Neural cell (in vitro differentiated cells): ENCODE data around the gene NPM1. TPM values are rescaled to one million over a fixed set of nuclear protein-coding genes. Genes with fewer than 3 reads are reported as not detected.

Experiments
- H2AFZ ChIP-seq: fragments of 200-600, 300-800 bp; sonication (generic), shearing (Covaris generic); 2 replicates; pipeline ENCODE4 v1.6.0; 2014; ENCODE audit warnings: low read depth, mild to moderate bottlenecking, antibody characterized with exemption, low read length, moderate library complexity
- H3F3A ChIP-seq: fragments of 200-600 bp; shearing (Covaris generic); 2 replicates; pipeline ENCODE4 v1.6.1; 2016; ENCODE audit warnings: mild to moderate bottlenecking, moderate library complexity, mixed read lengths, antibody characterized with exemption, low read length; ENCODE audit not compliant: insufficient read depth, poor library complexity, severe bottlenecking
- H3K27ac ChIP-seq: fragments of 200-600, 300-800 bp; sonication (generic), shearing (Covaris generic); 2 replicates; pipeline ENCODE4 v1.5.1; 2014; ENCODE audit warnings: mild to moderate bottlenecking, low read length, moderate library complexity
- H3K27me3 ChIP-seq: fragments of 300-800, 200-600 bp; sonication (generic), shearing (Covaris generic); 2 replicates; pipeline ENCODE4 v1.6.0; 2014; ENCODE audit warnings: mild to moderate bottlenecking, low read depth, low read length, moderate library complexity; ENCODE audit not compliant: insufficient read depth
- H3K36me3 ChIP-seq: fragments of 300-800, 200-600 bp; sonication (generic), shearing (Covaris generic); 2 replicates; pipeline ENCODE4 v1.5.1; 2014; ENCODE audit warnings: mild to moderate bottlenecking, antibody characterized with exemption, low read length, moderate library complexity; ENCODE audit not compliant: insufficient read depth
- H3K4me2 ChIP-seq: fragments of 300-800, 200-600 bp; sonication (generic), shearing (Covaris generic); 2 replicates; pipeline ENCODE4 v1.6.0; 2014; ENCODE audit warnings: mild to moderate bottlenecking, low read length
- H3K4me3 ChIP-seq: fragments of 300-800, 200-600 bp; sonication (generic), shearing (Covaris generic); 2 replicates; pipeline ENCODE4 v1.5.1; 2014; ENCODE audit warnings: mild to moderate bottlenecking, low read length, moderate library complexity
- H3K79me2 ChIP-seq: fragments of 200-600 bp; shearing (Covaris generic); replicated peaks from 2 replicates; pipeline ENCODE4 v1.6.0; 2014; ENCODE audit warnings: mild to moderate bottlenecking, low read length, moderate library complexity; ENCODE audit not compliant: insufficient read depth
- H3K9ac ChIP-seq: fragments of 300-800, 200-600 bp; sonication (generic), shearing (Covaris generic); 2 replicates; pipeline ENCODE4 v1.6.1; 2016; ENCODE audit warnings: mild to moderate bottlenecking, low read length, mixed read lengths
- H3K9me2 ChIP-seq: fragments of 200-600 bp; shearing (Covaris generic); 2 replicates; pipeline ENCODE4 v1.6.1; 2016; ENCODE audit warnings: mild to moderate bottlenecking, low read length, mixed read lengths; ENCODE audit not compliant: insufficient read depth
- H3K9me3 ChIP-seq: fragments of 200-600, 300-800 bp; sonication (generic), shearing (Covaris generic); 2 replicates; pipeline ENCODE4 v1.6.1; 2016; ENCODE audit warnings: mild to moderate bottlenecking, mixed run types, low read length, moderate library complexity, mixed read lengths
- H4K20me1 ChIP-seq: fragments of 200-600 bp; shearing (Covaris generic); 2 replicates; pipeline ENCODE4 v1.6.1; 2016; ENCODE audit warnings: mild to moderate bottlenecking, mixed run types; ENCODE audit not compliant: insufficient read depth
- CTCF ChIP-seq: fragments of 450-650 bp; IDR thresholded peaks from 2 replicates; pipeline ENCODE4 v1.5.1; 2014; ENCODE audit warnings: antibody characterized with exemption, mild to moderate bottlenecking, moderate library complexity; ENCODE audit not compliant: poor library complexity, severe bottlenecking
- EP300 ChIP-seq: fragments of 450-650 bp; conservative IDR thresholded peaks from 2 replicates; pipeline ENCODE4 v1.6.1; 2014; ENCODE audit warnings: antibody characterized with exemption, mild to moderate bottlenecking, moderate library complexity; ENCODE audit not compliant: poor library complexity, severe bottlenecking
- EZH2 ChIP-seq: fragments of 200-600, 300-800 bp; shearing (Covaris generic), sonication (generic); IDR thresholded peaks from 2 replicates; pipeline ENCODE4 v1.6.1; 2014; ENCODE audit warnings: antibody characterized with exemption, low read length, borderline replicate concordance, mild to moderate bottlenecking; ENCODE audit not compliant: insufficient read depth, poor library complexity, severe bottlenecking
- MXI1 ChIP-seq: fragments of 450-650 bp; conservative IDR thresholded peaks from 2 replicates; pipeline ENCODE4 v1.6.1; 2014; ENCODE audit warnings: antibody characterized with exemption, mild to moderate bottlenecking; ENCODE audit not compliant: poor library complexity, severe bottlenecking
- POLR2AphosphoS5 ChIP-seq: IDR thresholded peaks from 2 replicates; pipeline ENCODE4 v1.6.1; 2012
- RAD21 ChIP-seq: fragments of 450-650 bp; conservative IDR thresholded peaks from 2 replicates; pipeline ENCODE4 v1.6.1; 2014; ENCODE audit warnings: antibody characterized with exemption, mild to moderate bottlenecking, moderate library complexity
- REST ChIP-seq: IDR thresholded peaks from 2 replicates; pipeline ENCODE4 v1.6.1; 2012; ENCODE audit warnings: borderline replicate concordance
- SMC3 ChIP-seq: fragments of 450-650 bp; conservative IDR thresholded peaks from 2 replicates; pipeline ENCODE4 v1.6.1; 2014; ENCODE audit warnings: antibody characterized with exemption, mild to moderate bottlenecking, moderate library complexity; ENCODE audit not compliant: poor library complexity
- TAF1 ChIP-seq: IDR thresholded peaks from 2 replicates; pipeline ENCODE4 v1.6.1; 2012; ENCODE audit warnings: low read depth
- polyA plus RNA-seq: library from polyadenylated mRNA; depleted of rRNA; stranded (reverse); fragments of >200 nt; gene quantifications from 2 replicates; pipeline ENCODE4 v1.2.3, GENCODE V29; 2014

Gene NPM1
- polyA plus RNA-seq, 1 donor from 2014 or later, result 1,141 TPM

GRCh38 chr5:171429543-171429910 lies 41.9 kb downstream of the NPM1 start:
- Histone ChIP-seq H3K27ac (no peak overlapping the region), H4K20me1 (no peaks in the 10 kb centered on the region), H2AFZ (no peak overlapping the region), H3K9me3 (no peaks in the 10 kb centered on the region), H3K27me3 (no peaks in the 10 kb centered on the region), H3K36me3 (no peaks in the 10 kb centered on the region), H3K9ac (no peak overlapping the region), H3F3A (no peaks in the 10 kb centered on the region), H3K4me2 (no peak overlapping the region), H3K4me3 (no peak overlapping the region), H3K79me2 (no peaks in the 10 kb centered on the region), H3K9me2 (no peaks in the 10 kb centered on the region)
- TF ChIP-seq TAF1, result no peak
- TF ChIP-seq MXI1, result no peak

DNA sequence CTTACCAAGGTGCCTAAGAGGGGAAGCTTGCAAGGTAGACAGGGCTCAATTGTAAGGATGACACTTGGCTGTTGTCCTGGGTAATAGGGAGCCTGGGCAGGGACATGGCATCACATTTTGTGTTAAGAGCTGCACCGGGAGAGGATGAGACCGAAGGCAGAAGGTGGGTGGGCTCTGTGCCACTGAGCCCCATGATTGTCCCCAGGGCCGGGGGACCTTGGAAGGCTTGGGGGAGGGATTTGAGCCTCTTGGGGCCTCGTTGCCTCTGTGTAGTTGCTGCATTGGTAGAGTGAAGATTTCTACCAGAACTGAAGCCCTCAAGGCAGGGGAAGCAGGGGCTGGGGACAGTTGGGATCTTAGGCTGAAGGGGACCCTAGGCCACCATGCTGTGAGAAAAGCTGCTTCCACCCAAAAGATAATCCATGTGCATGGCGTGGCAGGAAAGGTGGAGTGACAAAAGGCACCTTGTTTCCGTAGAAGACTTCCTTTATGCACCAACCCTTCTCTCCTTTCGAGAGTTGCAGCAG lies 43.7 kb downstream of the NPM1 start:
- H3K9me3 ChIP-seq, result no peaks in the 10 kb centered on the region
- no peak overlapping the region for H3K27ac ChIP-seq
- H3K36me3 ChIP-seq, result no peaks in the 10 kb centered on the region
- H4K20me1 ChIP-seq, result no peaks in the 10 kb centered on the region
- no peak overlapping the region for H3K9ac ChIP-seq
- H3F3A ChIP-seq, result no peaks in the 10 kb centered on the region
- TF ChIP-seq REST (no peak), MXI1 (no peak), RAD21 (no peak), TAF1 (no peak), CTCF (no peak), SMC3 (no peak), EZH2 (no peak), EP300 (no peak), POLR2AphosphoS5 (no peak)
- H3K79me2 ChIP-seq, result no peaks in the 10 kb centered on the region
- no peak overlapping the region for H2AFZ ChIP-seq
- no peak overlapping the region for H3K4me2 ChIP-seq
- H3K27me3 ChIP-seq, result no peaks in the 10 kb centered on the region
- H3K9me2 ChIP-seq, result no peaks in the 10 kb centered on the region
- H3K4me3 ChIP-seq, result no peak overlapping the region

GRCh38 chr5:171432076-171432475 lies 44.4 kb downstream of the NPM1 start:
- Histone ChIP-seq H3K9me2 (no peaks in the 10 kb centered on the region), H3K79me2 (no peaks in the 10 kb centered on the region), H3K9ac (no peak overlapping the region), H3K9me3 (no peaks in the 10 kb centered on the region), H4K20me1 (no peaks in the 10 kb centered on the region), H3K36me3 (no peaks in the 10 kb centered on the region), H3K27me3 (no peaks in the 10 kb centered on the region), H2AFZ (no peak overlapping the region), H3K4me2 (no peak overlapping the region), H3F3A (no peaks in the 10 kb centered on the region), H3K27ac (no peak overlapping the region), H3K4me3 (no peak overlapping the region)
- TF ChIP-seq SMC3 (no peak), REST (no peak), EP300 (no peak), CTCF (no peak), MXI1 (no peak), EZH2 (no peak), TAF1 (no peak), POLR2AphosphoS5 (no peak), RAD21 (no peak)
